LNCAP (cell line): ENCODE measurements around the gene SLC7A6OS.

Source experiments
- TF ChIP-seq, protein P1 (sequence below): fragments of 450-650 bp; IDR thresholded peaks from 2 replicates; pipeline ENCODE4 v1.5.1; 2017; ENCODE audit warnings: mild to moderate bottlenecking

The SLC7A6OS gene

DNA sequence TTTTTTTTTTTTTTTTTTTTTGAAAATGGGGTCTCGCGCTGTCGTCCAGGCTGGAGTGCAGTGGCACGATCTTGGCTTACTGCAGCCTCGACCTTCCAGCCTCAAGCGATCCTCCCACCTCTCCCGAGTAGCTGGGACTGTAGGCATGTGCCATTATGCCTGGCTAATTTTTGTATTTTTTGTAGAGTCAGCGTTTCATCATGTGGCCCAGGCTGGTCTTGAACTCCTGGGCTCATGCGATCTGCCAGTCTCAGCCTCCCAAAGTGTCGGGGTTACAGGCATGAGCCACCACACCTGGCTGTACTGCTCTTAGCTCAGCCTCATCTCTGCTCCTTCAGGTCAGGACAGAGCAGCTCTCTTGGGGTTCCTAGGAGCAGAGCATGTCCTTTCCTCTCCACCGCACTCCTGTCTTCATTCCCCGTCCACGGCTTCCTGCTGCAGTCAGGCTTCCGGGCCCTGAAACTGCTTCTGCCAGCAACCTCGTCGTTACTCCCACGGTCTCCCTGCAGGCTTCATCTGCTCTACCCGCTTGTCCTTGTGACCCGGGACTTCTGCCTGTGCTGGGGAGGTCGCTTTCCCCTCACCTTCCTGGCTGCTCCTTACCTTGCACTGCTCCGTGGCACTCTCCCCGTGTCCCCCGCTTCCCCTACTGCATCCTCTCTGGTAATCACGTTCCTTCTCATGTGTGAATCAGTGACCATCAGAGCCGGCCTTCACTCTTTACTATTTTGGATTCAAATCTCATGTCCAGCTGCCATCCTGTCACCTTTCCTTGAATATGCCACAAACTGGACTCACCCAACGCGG is 38.1 kb upstream of the SLC7A6OS start:
- TF ChIP-seq, protein P1, sequence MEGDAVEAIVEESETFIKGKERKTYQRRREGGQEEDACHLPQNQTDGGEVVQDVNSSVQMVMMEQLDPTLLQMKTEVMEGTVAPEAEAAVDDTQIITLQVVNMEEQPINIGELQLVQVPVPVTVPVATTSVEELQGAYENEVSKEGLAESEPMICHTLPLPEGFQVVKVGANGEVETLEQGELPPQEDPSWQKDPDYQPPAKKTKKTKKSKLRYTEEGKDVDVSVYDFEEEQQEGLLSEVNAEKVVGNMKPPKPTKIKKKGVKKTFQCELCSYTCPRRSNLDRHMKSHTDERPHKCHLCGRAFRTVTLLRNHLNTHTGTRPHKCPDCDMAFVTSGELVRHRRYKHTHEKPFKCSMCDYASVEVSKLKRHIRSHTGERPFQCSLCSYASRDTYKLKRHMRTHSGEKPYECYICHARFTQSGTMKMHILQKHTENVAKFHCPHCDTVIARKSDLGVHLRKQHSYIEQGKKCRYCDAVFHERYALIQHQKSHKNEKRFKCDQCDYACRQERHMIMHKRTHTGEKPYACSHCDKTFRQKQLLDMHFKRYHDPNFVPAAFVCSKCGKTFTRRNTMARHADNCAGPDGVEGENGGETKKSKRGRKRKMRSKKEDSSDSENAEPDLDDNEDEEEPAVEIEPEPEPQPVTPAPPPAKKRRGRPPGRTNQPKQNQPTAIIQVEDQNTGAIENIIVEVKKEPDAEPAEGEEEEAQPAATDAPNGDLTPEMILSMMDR, result no peak

DNA sequence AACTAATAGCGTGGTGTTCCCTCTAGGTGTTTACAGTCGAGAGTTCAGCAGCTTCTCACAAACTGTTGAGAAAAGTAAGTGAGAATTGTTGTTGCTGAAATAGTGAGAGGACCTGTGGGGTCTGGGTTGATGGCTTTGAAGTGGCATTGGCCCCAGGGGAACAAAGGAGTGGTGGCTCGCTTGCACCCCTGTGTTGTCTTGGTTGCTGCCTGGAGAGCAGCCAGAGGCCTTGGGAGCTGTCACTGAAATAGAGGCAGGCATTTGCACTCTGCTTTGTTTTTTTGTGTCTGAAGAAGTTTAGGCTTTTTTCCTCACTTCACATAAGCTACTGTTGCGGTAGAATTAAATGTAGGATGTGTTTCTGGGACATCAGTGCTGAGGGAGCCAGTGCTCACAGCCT is 36.9 kb upstream of the SLC7A6OS start:
- TF ChIP-seq, protein P1, result no peak

DNA sequence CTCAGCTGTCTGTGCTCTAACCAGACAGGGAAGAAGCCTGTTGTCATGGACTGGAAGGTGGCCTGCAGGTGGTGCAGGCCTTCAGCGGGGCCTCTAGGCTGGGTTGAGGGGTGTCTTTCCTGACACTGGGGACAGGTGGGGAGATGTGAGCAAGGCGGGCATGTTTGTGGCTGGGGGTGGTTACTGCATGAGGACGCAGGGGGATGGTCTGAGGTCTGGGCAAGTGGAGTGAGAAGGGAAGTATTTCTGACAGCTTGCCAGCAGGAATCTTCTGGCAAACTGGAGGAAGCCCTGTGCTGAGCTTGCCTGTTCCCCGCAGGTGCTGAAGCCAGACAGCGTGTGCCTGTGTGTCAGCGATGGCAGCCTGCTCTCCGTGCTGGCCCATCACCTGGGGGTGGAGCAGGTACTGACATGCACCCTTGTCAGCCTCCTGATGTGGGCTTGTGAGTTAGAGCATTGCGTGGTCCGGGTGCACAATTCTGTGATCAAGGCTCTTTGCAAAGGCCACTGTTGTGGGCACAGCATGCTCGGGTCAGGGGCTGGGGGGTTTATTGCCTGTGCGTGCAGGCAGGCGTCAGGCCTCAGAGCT is 36.2 kb upstream of the SLC7A6OS start:
- TF ChIP-seq, protein P1, result no peak

DNA sequence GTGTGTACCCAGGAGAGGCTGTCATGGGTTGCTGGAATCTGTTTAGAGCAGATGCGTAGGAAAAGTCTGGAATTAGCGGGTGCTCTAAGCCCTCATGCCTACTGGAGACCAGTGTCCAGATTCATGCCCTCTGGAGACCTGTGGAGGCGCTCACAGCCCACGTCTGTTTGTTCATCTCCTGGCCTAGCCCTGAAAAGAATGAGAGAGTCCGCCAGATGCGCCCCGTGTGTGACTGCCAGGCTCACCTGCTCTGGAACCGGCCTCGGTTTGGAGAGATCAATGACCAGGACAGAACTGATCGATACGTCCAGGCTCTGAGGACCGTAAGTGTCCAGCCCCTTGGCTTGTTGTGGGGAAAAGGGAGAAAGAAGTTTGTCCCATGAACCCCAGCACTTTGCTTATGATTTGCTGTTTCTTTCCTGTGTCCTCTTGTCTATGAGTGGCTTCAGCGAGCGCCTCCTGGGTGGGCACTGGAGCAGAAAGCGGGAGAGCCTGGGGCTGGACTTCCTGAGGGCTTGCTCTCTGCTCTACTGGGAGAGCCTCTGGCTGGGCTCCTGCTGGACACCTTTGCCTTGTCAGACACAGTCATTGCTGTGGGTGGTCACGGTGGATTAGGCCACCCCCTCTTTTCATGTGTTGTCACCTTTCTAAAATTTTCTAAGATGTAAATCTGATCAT is 35.4 kb upstream of the SLC7A6OS start:
- TF ChIP-seq, protein P1, result no peak

DNA sequence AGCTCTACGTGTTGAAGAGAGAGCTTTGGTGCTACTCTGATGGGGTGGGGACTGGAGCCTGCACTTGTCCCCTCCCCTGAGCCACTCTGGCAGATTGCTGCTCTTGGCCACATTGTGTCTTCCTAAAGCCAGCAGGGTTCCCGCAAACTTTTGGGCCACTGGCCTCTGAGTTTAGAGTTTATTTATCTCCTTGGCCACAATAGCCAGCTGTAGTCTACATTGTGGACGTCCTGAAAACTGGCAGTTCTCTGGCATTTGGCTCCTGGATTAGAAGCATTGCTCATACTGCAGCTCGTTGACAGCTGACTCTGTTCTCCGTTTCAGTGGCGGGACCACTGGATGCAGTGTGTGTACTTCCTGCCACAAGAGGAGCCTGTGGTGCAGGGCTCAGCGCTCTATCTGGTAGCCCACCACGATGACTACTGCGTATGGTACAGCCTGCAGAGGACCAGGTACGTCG is 34.6 kb upstream of the SLC7A6OS start:
- TF ChIP-seq, protein P1, result no peak

DNA sequence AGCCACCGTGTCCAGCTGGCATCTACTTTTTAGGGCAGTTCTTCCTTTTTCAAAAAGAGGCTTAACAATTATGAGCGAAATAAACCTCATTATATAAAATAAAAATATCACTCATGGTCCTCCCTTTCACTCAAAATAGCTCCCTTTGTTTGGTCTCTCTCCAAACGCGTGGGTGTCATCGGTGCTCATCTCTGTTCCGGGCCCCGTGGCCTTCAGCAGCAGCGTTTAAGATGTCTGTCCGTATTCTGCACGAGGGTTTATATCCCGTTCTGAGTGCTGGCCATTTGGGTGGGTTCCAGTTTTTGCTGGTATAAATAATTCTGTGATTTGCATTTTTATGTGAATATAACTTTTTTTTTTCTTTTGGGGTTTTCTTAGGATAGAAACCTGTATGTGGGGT is 33.5 kb upstream of the SLC7A6OS start:
- TF ChIP-seq, protein P1, result no peak

DNA sequence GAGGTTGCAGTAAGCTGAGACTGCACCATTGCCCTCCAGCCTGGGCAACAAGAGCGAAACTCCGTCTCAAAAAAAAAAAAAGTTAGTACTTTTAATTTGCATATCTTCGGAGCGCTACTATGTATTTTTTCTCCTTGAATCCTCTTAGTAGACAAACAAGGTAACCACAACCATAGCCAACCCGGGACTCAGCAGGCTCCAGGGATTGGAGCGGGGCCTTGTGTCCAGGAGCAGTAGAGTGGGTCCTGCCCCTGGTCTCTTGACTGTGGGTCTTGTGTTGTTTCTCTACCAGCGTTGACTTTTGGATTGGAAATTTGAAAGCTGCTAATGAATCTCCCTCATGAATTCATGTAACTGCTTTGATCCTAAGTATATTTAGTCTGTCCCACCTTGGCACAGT is 32.4 kb upstream of the SLC7A6OS start:
- TF ChIP-seq, protein P1, result no peak
